BJ (cell line): ENCODE results near the gene NOL3. TPM values are rescaled to one million over a fixed set of nuclear protein-coding genes. Genes with fewer than 3 reads are reported as not detected.
A peak's percentile ranks its signal among the peaks of the same experiment; 100 is the strongest.

Experiments used
- CTCF ChIA-PET: fragments of 350-600 bp; formaldehyde crosslinking; extraction: SDS; loops from one replicate; lab custom pipeline; 2021; ENCODE audit warnings: antibody characterized with exemption, inconsistent platforms; lab: Yijun Ruan, JAX
- POLR2A ChIA-PET: fragments of 300-600 bp; sonication (Branson Sonifier 250); formaldehyde crosslinking; extraction: SDS; loops from one replicate; lab custom pipeline; 2021; ENCODE audit warnings: antibody characterized with exemption; lab: Charles Lee
- DNase-seq: peaks from one replicate; pipeline ENCODE4 v3.0.0-alpha.2; 2011; ENCODE audit warnings: low read depth
- H3K27me3 ChIP-seq: 2 replicates; pipeline ENCODE4 v1.6.0; 2011; ENCODE audit warnings: low read length; ENCODE audit not compliant: control insufficient read depth, insufficient read depth
- H3K36me3 ChIP-seq: 2 replicates; pipeline ENCODE4 v1.5.1; 2011; ENCODE audit warnings: low read length; ENCODE audit not compliant: control insufficient read depth, insufficient read depth
- H3K4me3 ChIP-seq: 2 replicates; pipeline ENCODE4 v1.5.1; 2011; ENCODE audit warnings: low read depth, mild to moderate bottlenecking, control low read depth, low read length
- polyA plus RNA-seq: library from polyadenylated mRNA; depleted of rRNA; stranded (reverse); fragments of >200 nt; gene quantifications from 2 replicates; pipeline ENCODE4 v1.2.3, GENCODE V29; 2011
- TF ChIP-seq, protein P1 (sequence below): IDR thresholded peaks from 2 replicates; pipeline ENCODE4 v1.5.1; 2011; ENCODE audit warnings: low read depth, mild to moderate bottlenecking, control low read depth, inconsistent platforms, low read length, moderate library complexity; ENCODE audit not compliant: insufficient read depth

The NOL3 gene
- polyA plus RNA-seq, 1 experiment = 14.7 TPM

DNA sequence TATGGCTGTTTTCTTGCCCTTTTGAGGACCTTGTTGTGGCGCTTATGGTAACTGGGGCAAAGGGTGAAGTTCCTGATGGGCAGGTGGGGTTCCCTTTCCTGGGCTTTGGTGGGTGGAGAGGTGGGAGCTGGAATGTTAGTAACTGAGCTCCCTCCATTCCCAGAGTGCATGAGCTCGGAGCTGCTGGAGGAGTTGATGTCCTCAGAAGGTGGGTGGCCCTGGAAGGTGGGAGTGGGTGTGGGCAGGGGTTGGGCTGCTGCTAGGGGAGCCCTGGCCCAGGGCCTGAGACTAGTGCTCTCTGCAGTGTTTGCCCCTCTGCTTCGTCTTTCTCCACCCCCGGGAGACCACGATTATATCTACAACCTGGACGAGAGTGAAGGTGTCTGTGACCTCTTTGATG is 27.4 kb downstream of the NOL3 start:
- TF ChIP-seq, protein P1, sequence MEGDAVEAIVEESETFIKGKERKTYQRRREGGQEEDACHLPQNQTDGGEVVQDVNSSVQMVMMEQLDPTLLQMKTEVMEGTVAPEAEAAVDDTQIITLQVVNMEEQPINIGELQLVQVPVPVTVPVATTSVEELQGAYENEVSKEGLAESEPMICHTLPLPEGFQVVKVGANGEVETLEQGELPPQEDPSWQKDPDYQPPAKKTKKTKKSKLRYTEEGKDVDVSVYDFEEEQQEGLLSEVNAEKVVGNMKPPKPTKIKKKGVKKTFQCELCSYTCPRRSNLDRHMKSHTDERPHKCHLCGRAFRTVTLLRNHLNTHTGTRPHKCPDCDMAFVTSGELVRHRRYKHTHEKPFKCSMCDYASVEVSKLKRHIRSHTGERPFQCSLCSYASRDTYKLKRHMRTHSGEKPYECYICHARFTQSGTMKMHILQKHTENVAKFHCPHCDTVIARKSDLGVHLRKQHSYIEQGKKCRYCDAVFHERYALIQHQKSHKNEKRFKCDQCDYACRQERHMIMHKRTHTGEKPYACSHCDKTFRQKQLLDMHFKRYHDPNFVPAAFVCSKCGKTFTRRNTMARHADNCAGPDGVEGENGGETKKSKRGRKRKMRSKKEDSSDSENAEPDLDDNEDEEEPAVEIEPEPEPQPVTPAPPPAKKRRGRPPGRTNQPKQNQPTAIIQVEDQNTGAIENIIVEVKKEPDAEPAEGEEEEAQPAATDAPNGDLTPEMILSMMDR = no peak

DNA sequence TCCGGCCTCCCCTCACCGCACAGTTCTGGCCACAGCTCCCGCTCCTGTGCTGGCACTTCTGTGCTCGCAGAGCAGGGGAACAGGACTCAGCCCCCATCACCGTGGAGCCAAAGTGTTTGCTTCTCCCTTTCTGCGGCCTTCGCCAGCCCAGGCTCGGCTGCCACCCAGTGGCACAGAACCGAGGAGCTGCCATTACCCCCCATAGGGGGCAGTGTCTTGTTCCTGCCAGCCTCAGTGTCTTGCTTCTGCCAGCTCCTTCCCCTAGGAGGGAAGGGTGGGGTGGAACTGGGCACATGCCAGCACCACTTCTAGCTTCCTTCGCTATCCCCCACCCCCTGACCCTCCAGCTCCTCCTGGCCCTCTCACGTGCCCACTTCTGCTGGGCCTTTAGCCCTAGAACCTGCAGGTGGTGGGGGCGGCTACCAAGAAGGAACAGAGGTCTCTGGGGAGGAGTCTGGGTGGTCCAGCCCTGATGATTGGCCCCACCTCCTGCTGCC is 27.9 kb downstream of the NOL3 start:
- Histone ChIP-seq H3K4me3 (no peak overlapping the region), H3K36me3 (peaks cover 40% of the 10 kb centered on the region), H3K27me3 (no peaks in the 10 kb centered on the region)
- ChIA-PET POLR2A (no interaction called here), CTCF (interaction anchor here (0.8 to 2.9 kb wide), 14 partner anchors 10 to 244 kb away, joined by 3 to 10 read pairs (median 4); partner anchors contain the start of gene FHOD1)
- TF ChIP-seq, protein P1 = peak; percentile 71
- DNase-seq = no peak

More for the DNA sequence above, 27.4 kb downstream of the NOL3 start:
- Histone ChIP-seq H3K4me3 (no peak overlapping the region), H3K36me3 (peaks cover 37% of the 10 kb centered on the region), H3K27me3 (no peaks in the 10 kb centered on the region)
- ChIA-PET POLR2A (no interaction called here), CTCF (interaction anchor here (0.8 to 2.9 kb wide), 11 partner anchors 10 to 244 kb away, joined by 3 to 10 read pairs (median 4); partner anchors contain the start of gene FHOD1)
- DNase-seq = no peak

DNA sequence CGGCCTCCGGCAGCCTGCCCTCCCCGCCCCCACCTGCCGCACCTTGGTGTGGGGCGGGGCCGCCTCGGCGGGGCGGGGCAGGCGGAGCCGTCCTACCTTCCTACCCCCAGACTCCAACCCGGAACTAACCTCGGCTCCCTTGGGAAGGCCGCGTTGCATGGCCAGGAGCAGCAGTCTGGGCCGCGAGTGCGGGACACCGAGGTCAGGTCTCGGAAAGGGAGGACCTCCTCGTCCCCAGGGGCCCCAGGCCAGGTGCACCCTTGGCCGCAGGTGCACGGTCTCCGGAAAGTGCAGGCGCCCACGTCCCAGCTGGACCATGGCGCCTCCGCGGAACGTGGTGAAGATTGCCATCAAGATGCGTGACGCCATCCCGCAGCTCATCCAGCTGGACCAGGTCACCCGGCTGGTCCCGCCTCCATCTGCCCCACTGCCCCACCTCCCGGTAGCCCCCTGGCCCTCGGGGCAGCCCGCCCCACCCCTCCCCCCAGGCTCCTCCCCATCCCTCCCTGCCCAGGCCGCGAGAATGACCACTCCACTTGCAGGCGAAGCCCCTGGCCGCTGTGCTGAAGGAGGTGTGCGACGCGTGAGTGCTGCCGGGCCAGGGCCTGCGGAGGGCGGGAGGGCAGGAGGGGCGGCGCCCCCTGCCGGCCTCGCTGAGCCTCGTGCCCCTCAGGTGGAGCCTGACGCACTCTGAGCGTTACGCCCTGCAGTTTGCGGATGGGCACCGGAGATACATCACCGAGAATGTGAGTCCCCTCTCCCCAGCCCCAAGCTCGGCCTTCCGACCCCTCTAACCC is 28.9 kb downstream of the NOL3 start, which contains the start of gene ELMO3:
Gene ELMO3 (plus strand): TSS at position 121 of the 797 bp plus-strand sequence. CDS start 196 bp downstream, at position 317.
- TF ChIP-seq, protein P1 = peak; percentile 33
- no peak for DNase-seq
- Histone ChIP-seq H3K27me3 (no peaks in the 10 kb centered on the region), H3K36me3 (peaks cover 44% of the 10 kb centered on the region), H3K4me3 (no peak within 1 kb of the TSS)
- ChIA-PET CTCF (interaction anchor here (0.5 to 2.9 kb wide), 11 partner anchors 10 to 223 kb away, joined by 3 to 10 read pairs (median 3); no protein-coding TSS in a partner anchor), POLR2A (no interaction called here)

DNA sequence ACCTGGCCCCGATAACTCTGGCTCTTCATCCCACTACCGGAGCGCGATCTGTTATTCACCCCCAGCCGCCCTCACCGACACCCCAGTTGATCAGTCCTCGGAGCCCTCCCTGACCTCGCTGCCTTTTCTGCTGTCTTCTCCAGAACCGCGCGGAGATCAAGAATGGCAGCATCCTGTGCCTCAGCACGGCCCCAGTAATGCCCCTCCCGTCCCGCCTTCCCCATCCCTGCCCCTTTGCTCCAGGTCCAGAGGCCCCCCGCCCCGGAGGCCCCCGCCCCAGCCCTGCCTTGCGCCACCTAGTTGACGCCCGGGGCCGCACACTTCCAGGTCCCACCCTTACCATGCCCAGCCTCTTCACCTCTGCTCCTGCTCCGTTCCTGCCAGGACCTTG is 29.5 kb downstream of the NOL3 start:
- CTCF ChIA-PET = interaction anchor here (1.0 to 2.7 kb wide), 2 partner anchors 9 to 45 kb away, joined by 3 to 10 read pairs; no protein-coding TSS in a partner anchor
- Histone ChIP-seq H3K36me3 (peaks cover 41% of the 10 kb centered on the region), H3K4me3 (no peak overlapping the region), H3K27me3 (no peaks in the 10 kb centered on the region)
- TF ChIP-seq, protein P1 = no peak
- POLR2A ChIA-PET = no interaction called here
- no peak for DNase-seq

DNA sequence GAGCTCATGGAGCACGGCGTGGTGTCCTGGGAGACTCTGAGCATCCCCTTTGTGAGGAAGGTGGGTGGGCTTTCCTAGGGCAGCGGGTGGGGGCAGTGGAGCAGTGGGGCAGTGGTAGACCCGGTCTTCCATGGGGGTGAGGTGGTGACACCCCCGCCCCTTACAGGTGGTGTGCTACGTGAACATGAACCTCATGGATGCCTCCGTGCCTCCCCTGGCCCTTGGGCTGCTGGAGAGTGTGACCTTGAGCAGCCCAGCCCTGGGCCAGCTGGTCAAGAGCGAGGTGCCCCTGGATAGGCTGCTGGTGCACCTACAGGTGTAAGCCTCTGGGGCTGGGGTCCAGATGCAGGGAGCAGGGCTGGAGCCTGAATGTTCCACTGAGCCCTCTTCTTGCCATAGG is 30.2 kb downstream of the NOL3 start:
- ChIA-PET CTCF (interaction anchor here (0.7 to 1.0 kb wide), 2 partner anchors 44 to 1108 kb away, joined by 3 read pairs; no protein-coding TSS in a partner anchor), POLR2A (no interaction called here)
- TF ChIP-seq, protein P1 = no peak
- DNase-seq = no peak
- H3K4me3 ChIP-seq = no peak overlapping the region
- peaks cover 38% of the 10 kb centered on the region for H3K36me3 ChIP-seq
- H3K27me3 ChIP-seq = no peaks in the 10 kb centered on the region
